ENCODE data around the gene PRADC1.
"Not testable (repeated sequence)": the region's sequence is repeated elsewhere in the genome, so short reads cannot be mapped to it uniquely, and the experiment has no call there.

The PRADC1 gene

GRCh38 chr2:73264783-73265182, 31.7 kb upstream of the PRADC1 start:
- Histone ChIP-seq H3K4me1 (ENCODE audit: control insufficient read depth in 1 of 2, insufficient read depth in 1 of 2, low read depth in 1 of 2, low read length in 1 of 2) (no peaks in the 10 kb centered on the region), H3K27ac (no peak overlapping the region), H3K36me3 (no peaks in the 10 kb centered on the region), H3K27me3 (peaks cover 26% of the 10 kb centered on the region), H3K4me3 (ENCODE audit: low read depth in 1 of 2, low read length in 1 of 2) (no peak overlapping the region), H3K9me3 (no peaks in the 10 kb centered on the region)
- TF ChIP-seq CTCF (IDR thresholded peaks at IDR 0.05): no peak

- TF ChIP-seq CTCF (IDR thresholded peaks at IDR 0.05): no peak
- Histone ChIP-seq H3K27ac (no peak overlapping the region), H3K4me3 (ENCODE audit: low read depth in 1 of 2, low read length in 1 of 2) (no peak overlapping the region), H3K27me3 (peaks cover 21% of the 10 kb centered on the region), H3K36me3 (no peaks in the 10 kb centered on the region), H3K9me3 (no peaks in the 10 kb centered on the region), H3K4me1 (ENCODE audit: control insufficient read depth in 1 of 2, insufficient read depth in 1 of 2, low read depth in 1 of 2, low read length in 1 of 2) (no peaks in the 10 kb centered on the region)
Measured at GRCh38 chr2:73264332-73264606, 31.2 kb upstream of the PRADC1 start.

GRCh38 chr2:73263540-73264331, 30.7 kb upstream of the PRADC1 start:
- H3K4me3 ChIP-seq (ENCODE audit: low read depth in 1 of 2, low read length in 1 of 2): no peak overlapping the region
- no peak overlapping the region for H3K27ac ChIP-seq
- H3K4me1 ChIP-seq (ENCODE audit: control insufficient read depth in 1 of 2, insufficient read depth in 1 of 2, low read depth in 1 of 2, low read length in 1 of 2): no peaks in the 10 kb centered on the region
- H3K36me3 ChIP-seq: no peaks in the 10 kb centered on the region
- TF ChIP-seq CTCF (IDR thresholded peaks at IDR 0.05): no peak
- no peaks in the 10 kb centered on the region for H3K9me3 ChIP-seq
- peaks cover 15% of the 10 kb centered on the region for H3K27me3 ChIP-seq

GRCh38 chr2:73262691-73263429, 29.8 kb upstream of the PRADC1 start:
- H3K27ac ChIP-seq; H3K36me3 ChIP-seq; H3K4me1 ChIP-seq (ENCODE audit: control insufficient read depth in 1 of 2, insufficient read depth in 1 of 2, low read depth in 1 of 2, low read length in 1 of 2); H3K9me3 ChIP-seq; H3K4me3 ChIP-seq (ENCODE audit: low read depth in 1 of 2, low read length in 1 of 2); H3K27me3 ChIP-seq: not testable (repeated sequence)

GRCh38 chr2:73262108-73262651, 29.1 kb upstream of the PRADC1 start:
- Histone ChIP-seq H3K27ac (no peak overlapping the region), H3K36me3 (no peaks in the 10 kb centered on the region), H3K9me3 (no peaks in the 10 kb centered on the region), H3K27me3 (no peaks in the 10 kb centered on the region), H3K4me1 (ENCODE audit: control insufficient read depth in 1 of 2, insufficient read depth in 1 of 2, low read depth in 1 of 2, low read length in 1 of 2) (no peaks in the 10 kb centered on the region), H3K4me3 (ENCODE audit: low read depth in 1 of 2, low read length in 1 of 2) (no peak overlapping the region)
- TF ChIP-seq CTCF (IDR thresholded peaks at IDR 0.05): no peak

GRCh38 chr2:73260338-73260984, 27.4 kb upstream of the PRADC1 start:
- Histone ChIP-seq H3K9me3 (no peaks in the 10 kb centered on the region), H3K4me1 (ENCODE audit: control insufficient read depth in 1 of 2, insufficient read depth in 1 of 2, low read depth in 1 of 2, low read length in 1 of 2) (no peaks in the 10 kb centered on the region), H3K27me3 (no peaks in the 10 kb centered on the region), H3K36me3 (no peaks in the 10 kb centered on the region), H3K4me3 (ENCODE audit: low read depth in 1 of 2, low read length in 1 of 2) (no peak overlapping the region), H3K27ac (no peak overlapping the region)
- no peak for TF ChIP-seq CTCF (IDR thresholded peaks at IDR 0.05)
